H1 (cell line): ENCODE results near the gene ABHD6. TPM values are rescaled to one million over a fixed set of nuclear protein-coding genes. Genes with fewer than 3 reads are reported as not detected.

Experiments
- CTCF ChIA-PET: fragments of 300-600 bp; sonication (Branson Sonifier 250); formaldehyde crosslinking; loops from one replicate; lab custom pipeline; 2021; ENCODE audit not compliant: partially characterized antibody; lab: Charles Lee
- POLR2A ChIA-PET: fragments of 300-600 bp; sonication (Branson Sonifier 250); formaldehyde crosslinking; loops from one replicate; lab custom pipeline; 2021; ENCODE audit warnings: inconsistent platforms; ENCODE audit not compliant: partially characterized antibody; lab: Charles Lee
- DNase-seq, 2 experiments: peaks; one replicate each; pipeline versions ENCODE4 v3.0.0 to v3.0.0-alpha.2; 2010 to 2022; ENCODE audit warnings: low spot score in 2 of 2, low read depth in 1 of 2, mixed read lengths in 1 of 2
- FAIRE-seq: peaks from 2 replicates; lab custom pipeline; 2011; peaks lifted over from hg19 to GRCh38; lab: Jason Lieb, UNC
- H2AFZ ChIP-seq: 2 replicates; pipeline ENCODE4 v1.8.1; 2012; ENCODE audit warnings: low read length, inconsistent platforms
- H2AK5ac ChIP-seq: 2 replicates; pipeline ENCODE4 v1.6.1; 2013; ENCODE audit warnings: low read depth, low read length
- H2BK120ac ChIP-seq: replicated peaks from 2 replicates; pipeline ENCODE3; 2013; ENCODE audit warnings: low read depth, low read length, inconsistent platforms
- H2BK12ac ChIP-seq: 2 replicates; pipeline ENCODE4 v1.6.1; 2013; ENCODE audit warnings: low read depth, low read length
- H2BK15ac ChIP-seq: 2 replicates; pipeline ENCODE4 v1.6.1; 2013; ENCODE audit warnings: low read length
- H2BK20ac ChIP-seq: 2 replicates; pipeline ENCODE4 v1.6.1; 2013; ENCODE audit warnings: low read length
- H2BK5ac ChIP-seq: 2 replicates; pipeline ENCODE4 v1.6.1; 2013; ENCODE audit warnings: low read depth, low read length
- H3K14ac ChIP-seq: 2 replicates; pipeline ENCODE4 v1.6.1; 2013; ENCODE audit warnings: inconsistent platforms; ENCODE audit not compliant: insufficient read length
- H3K18ac ChIP-seq: 2 replicates; pipeline ENCODE4 v1.6.1; 2013; ENCODE audit warnings: low read length; ENCODE audit errors: extremely low read depth
- H3K23ac ChIP-seq: 2 replicates; pipeline ENCODE4 v1.6.1; 2013; ENCODE audit warnings: inconsistent platforms; ENCODE audit not compliant: insufficient read length
- H3K23me2 ChIP-seq: 2 replicates; pipeline ENCODE4 v1.6.1; 2013; ENCODE audit warnings: low read depth, low read length
- H3K27ac ChIP-seq: 2 replicates; pipeline ENCODE4 v1.6.1; 2011; ENCODE audit warnings: low read depth, low read length, inconsistent platforms
- H3K27me3 ChIP-seq, 4 experiments: replicated peaks in 1 of 4; 1 replicate in 1 of 4; 2 replicates in 3 of 4; pipeline versions ENCODE4 v1.6.1 to v1.8.1; 2011 to 2013; ENCODE audit warnings: low read length in 3 of 4, mild to moderate bottlenecking in 3 of 4, inconsistent platforms in 2 of 4, mixed read lengths in 2 of 4, moderate library complexity in 1 of 4; ENCODE audit not compliant: control insufficient read depth in 3 of 4, insufficient read depth in 3 of 4; ENCODE audit errors: extremely low read depth in 1 of 4
- H3K36me3 ChIP-seq, 4 experiments: 2 replicates each; pipeline versions ENCODE4 v1.6.1 to v1.8.1; 2011 to 2013; ENCODE audit warnings: mild to moderate bottlenecking in 4 of 4, low read length in 3 of 4, moderate library complexity in 2 of 4, control low read depth in 1 of 4, inconsistent platforms in 1 of 4; ENCODE audit not compliant: insufficient read depth in 4 of 4, control insufficient read depth in 2 of 4
- H3K4ac ChIP-seq: replicated peaks from 2 replicates; pipeline ENCODE3; 2013; ENCODE audit warnings: low read length, low read depth, mixed read lengths, inconsistent platforms; ENCODE audit not compliant: insufficient read length
- H3K4me1 ChIP-seq, 4 experiments: replicated peaks in 1 of 4; 1 replicate in 1 of 4; 2 replicates in 3 of 4; pipeline versions ENCODE4 v1.6.1 to v1.8.1; 2011 to 2013; ENCODE audit warnings: low read length in 3 of 4, inconsistent platforms in 2 of 4, mixed read lengths in 1 of 4; ENCODE audit not compliant: insufficient read depth in 4 of 4, control insufficient read depth in 3 of 4
- H3K4me2 ChIP-seq, 2 experiments: 2 replicates each; pipeline versions ENCODE4 v1.6.1 to v1.8.1; 2011 to 2013; ENCODE audit warnings: low read depth in 2 of 2, low read length in 2 of 2, control low read depth in 1 of 2, inconsistent platforms in 1 of 2, mild to moderate bottlenecking in 1 of 2; ENCODE audit not compliant: insufficient read depth in 1 of 2
- H3K4me3 ChIP-seq, 4 experiments: fragments of 200-600, 300-600 bp in 1 of 4; sonication (generic), shearing (Covaris generic), sonication (Bioruptor Twin) in 1 of 4; 2 replicates each; pipeline versions ENCODE4 v1.5.1 to v1.8.1; 2011 to 2016; ENCODE audit warnings: low read length in 4 of 4, low read depth in 3 of 4, control low read depth in 2 of 4, inconsistent platforms in 2 of 4, mild to moderate bottlenecking in 2 of 4, mixed read lengths in 1 of 4, moderate library complexity in 1 of 4; ENCODE audit not compliant: insufficient read depth in 2 of 4; ENCODE audit errors: extremely low read depth in 1 of 4
- H3K56ac ChIP-seq: replicated peaks from 2 replicates; pipeline ENCODE3; 2013; ENCODE audit warnings: low read depth, mild to moderate bottlenecking, mixed read lengths, low read length, inconsistent platforms; ENCODE audit not compliant: insufficient read length
- H3K79me1 ChIP-seq: 2 replicates; pipeline ENCODE4 v1.6.1; 2013; ENCODE audit warnings: low read depth, low read length, control low read depth
- H3K79me2 ChIP-seq, 2 experiments: 2 replicates each; pipeline versions ENCODE4 v1.6.1 to v1.8.1; 2012 to 2013; ENCODE audit warnings: low read length in 2 of 2, mild to moderate bottlenecking in 2 of 2, inconsistent platforms in 1 of 2; ENCODE audit not compliant: insufficient read depth in 2 of 2, control insufficient read depth in 1 of 2
- H3K9ac ChIP-seq, 4 experiments: replicated peaks in 1 of 4; 1 replicate in 1 of 4; 2 replicates in 3 of 4; pipeline versions ENCODE4 v1.6.1 to v1.8.1; 2011 to 2013; ENCODE audit warnings: low read depth in 3 of 4, low read length in 3 of 4, control low read depth in 2 of 4, mild to moderate bottlenecking in 2 of 4, moderate library complexity in 2 of 4, inconsistent platforms in 1 of 4; ENCODE audit errors: extremely low read depth in 1 of 4
- H3K9me3 ChIP-seq, 2 experiments: 2 replicates each; pipeline versions ENCODE4 v1.6.1 to v1.8.1; 2012 to 2013; ENCODE audit warnings: mild to moderate bottlenecking in 2 of 2, moderate library complexity in 2 of 2, control low read depth in 1 of 2, inconsistent platforms in 1 of 2, low read depth in 1 of 2, low read length in 1 of 2, mixed read lengths in 1 of 2; ENCODE audit not compliant: insufficient read depth in 2 of 2
- H4K20me1 ChIP-seq, 2 experiments: replicated peaks in 1 of 2; 2 replicates each; pipeline versions ENCODE3 to v1.8.1; 2011 to 2013; ENCODE audit warnings: inconsistent platforms in 2 of 2, low read length in 2 of 2, mild to moderate bottlenecking in 1 of 2; ENCODE audit not compliant: insufficient read depth in 2 of 2, control insufficient read depth in 1 of 2
- H4K5ac ChIP-seq: 2 replicates; pipeline ENCODE4 v1.6.1; 2013; ENCODE audit warnings: low read length, low read depth, mixed read lengths, inconsistent platforms; ENCODE audit not compliant: insufficient read length
- H4K8ac ChIP-seq: 2 replicates; pipeline ENCODE4 v1.8.0; 2013; ENCODE audit warnings: mild to moderate bottlenecking, moderate library complexity, low read length, inconsistent platforms; ENCODE audit not compliant: insufficient read depth; ENCODE audit errors: extremely low read depth
- H4K91ac ChIP-seq: replicated peaks from 2 replicates; pipeline ENCODE3; 2013; ENCODE audit warnings: low read length, mixed read lengths, inconsistent platforms; ENCODE audit not compliant: insufficient read length
- JUN ChIP-seq: IDR thresholded peaks from 2 replicates; pipeline ENCODE4 v1.6.1; 2011; ENCODE audit warnings: low read depth, mild to moderate bottlenecking, improper control_type of control experiment, low read length
- NRF1 ChIP-seq: IDR thresholded peaks from 2 replicates; pipeline ENCODE4 v1.6.1; 2011; ENCODE audit warnings: mild to moderate bottlenecking, low read depth, low read length, improper control_type of control experiment
- RAD21 ChIP-seq, 2 experiments: IDR thresholded peaks in 1 of 2; conservative IDR thresholded peaks in 1 of 2; 2 replicates each; pipeline ENCODE4 v1.6.1; 2011; ENCODE audit warnings: low read depth in 2 of 2, low read length in 2 of 2, improper control_type of control experiment in 1 of 2, inconsistent platforms in 1 of 2, mild to moderate bottlenecking in 1 of 2, moderate library complexity in 1 of 2
- RNF2 ChIP-seq: fragments of 200-900, 300-1000 bp; sonication (generic); IDR thresholded peaks from 2 replicates; pipeline ENCODE4 v1.7.1; 2016; ENCODE audit warnings: borderline replicate concordance, low read depth, mild to moderate bottlenecking, antibody characterized with exemption, low read length; ENCODE audit not compliant: poor library complexity, severe bottlenecking; ENCODE audit errors: missing control alignments
- RXRA ChIP-seq: IDR thresholded peaks from 2 replicates; pipeline ENCODE4 v1.6.1; 2011; ENCODE audit warnings: low read depth, mild to moderate bottlenecking, low read length, moderate library complexity; ENCODE audit not compliant: insufficient read depth
- SAP30 ChIP-seq: fragments of 300-600 bp; sonication (generic); IDR thresholded peaks from 2 replicates; pipeline ENCODE4 v1.7.1; 2012; ENCODE audit warnings: low read length, moderate library complexity, mild to moderate bottlenecking, inconsistent platforms; ENCODE audit not compliant: insufficient read depth, insufficient replicate concordance
- SIRT6 ChIP-seq: IDR thresholded peaks from one replicate; pipeline ENCODE4 v1.7.1; 2012; ENCODE audit warnings: low read length, inconsistent platforms
- WGBS, 2 experiments: shearing (Covaris generic) in 1 of 2; methylation state at CpG; one replicate each; pipeline versions ENCODE4 v1.1.6 to v1.1.7; 2013 to 2015; ENCODE audit warnings: low lambda C conversion rate in 2 of 2, mixed read lengths in 2 of 2, inconsistent platforms in 1 of 2, low coverage in 1 of 2, missing lambda C conversion rate in 1 of 2; ENCODE audit not compliant: insufficient replicate concordance in 2 of 2, insufficient coverage in 1 of 2, insufficient read length in 1 of 2; ENCODE audit errors: extremely low coverage in 1 of 2, missing lambda C conversion rate in 1 of 2; 5-methylcytosine and 5-hydroxymethylcytosine counted together
- polyA plus RNA-seq, 7 experiments: library from polyadenylated mRNA; depleted of rRNA in 3 of 7; stranded (reverse) in 5 of 7; unstranded in 2 of 7; fragments of >200 nt in 5 of 7; fragments of 200-250 nt in 2 of 7; gene quantifications; 1 replicate in 5 of 7; 2 replicates in 1 of 7; 4 replicates in 1 of 7; pipeline versions ENCODE4 v1.2.1 to v1.2.3, GENCODE V29; 2011 to 2013; ENCODE audit warnings: missing spikeins in 2 of 7, mixed read lengths in 2 of 7
- total RNA-seq: library from RNA; stranded (reverse); fragmentation: NEBNext Ultra II Directional; extraction: Animal tissue kit (Norgen Biotek cat#: 25700); gene quantifications from 2 replicates; pipeline ENCODE4 v1.2.1, GENCODE V29; 2021
- TF ChIP-seq, protein P1 (sequence below): IDR thresholded peaks from 2 replicates; pipeline ENCODE4 v1.6.1; 2012; ENCODE audit warnings: inconsistent platforms

Gene ABHD6
- total and polyA plus RNA-seq, 2 of the 8 experiments (the other 6 are each of a cell fraction or from before 2014, with no cell fraction given): 5.9 to 6.6 TPM

DNA sequence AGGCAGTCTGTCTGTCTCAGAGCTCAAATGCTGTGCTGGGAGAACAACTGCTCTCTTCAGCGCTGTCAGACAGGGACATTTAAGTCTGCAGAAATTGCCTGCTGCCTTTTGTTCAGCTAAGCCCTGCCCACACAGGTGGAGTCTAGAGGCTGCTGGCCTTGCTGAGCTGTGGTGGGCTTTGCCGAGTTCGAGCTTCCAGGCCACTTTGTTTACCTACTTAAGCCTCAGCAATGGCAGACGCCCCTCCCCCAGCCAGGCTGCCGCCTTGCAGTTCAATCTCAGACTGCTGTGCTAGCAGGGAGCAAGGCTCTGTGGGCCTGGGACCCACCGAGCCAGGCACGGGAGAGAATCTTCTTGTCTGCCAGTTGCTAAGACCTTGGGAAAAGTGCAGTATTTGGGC lies 43.5 kb downstream of the ABHD6 start:
- no peak overlapping the region for H3K23ac ChIP-seq
- POLR2A ChIA-PET: interaction anchor here (3.2 kb wide), 1 partner anchor 25 kb away, joined by 11 read pairs; the partner anchor contains the start of genes HTD2 and RPP14
- no peak for FAIRE-seq

More for the DNA sequence above, 43.5 kb downstream of the ABHD6 start:
- Histone ChIP-seq H4K91ac (no peak overlapping the region), H2AFZ (no peak overlapping the region), H3K27me3 (no peaks in the 10 kb centered on the region), H3K27ac (no peak overlapping the region), H4K8ac (no peak overlapping the region), H3K4ac (no peak overlapping the region), H3K79me2 (no peaks in the 10 kb centered on the region), H2BK20ac (no peak overlapping the region), H4K5ac (no peak overlapping the region), H2BK15ac (no peak overlapping the region), H2AK5ac (no peak overlapping the region), H3K36me3 (no peaks in the 10 kb centered on the region), H2BK120ac (no peak overlapping the region), H3K9ac (no peak overlapping the region), H4K20me1 (no peaks in the 10 kb centered on the region), H3K9me3 (no peaks in the 10 kb centered on the region; a peak in 1 of 4 replicates), H2BK12ac (no peak overlapping the region), H3K23me2 (no peaks in the 10 kb centered on the region; the same call in 1 of the 2 replicates), H2BK5ac (no peak overlapping the region), H3K56ac (no peak overlapping the region), H3K79me1 (no peaks in the 10 kb centered on the region), H3K4me2 (no peak overlapping the region), H3K18ac (no peak overlapping the region), H3K4me3 (no peak overlapping the region), H3K14ac (no peak overlapping the region), H3K4me1 (no peaks in the 10 kb centered on the region; a peak in 1 of 7 replicates)
- DNase-seq: no peak
- WGBS, 2 experiments: 70% methylated on average over 7 of the region's 7 CpGs; no CpG with 5 or more reads in 1 of the 2 experiments
- CTCF ChIA-PET: interaction anchor here (0.9 to 1.1 kb wide), 3 partner anchors 10 to 93 kb away, joined by 3 to 6 read pairs (median 4); no protein-coding TSS in a partner anchor
- no peak for TF ChIP-seq SAP30
- no peak for TF ChIP-seq RXRA
- TF ChIP-seq RNF2: no peak
- TF ChIP-seq SIRT6: no peak
- TF ChIP-seq RAD21 (IDR thresholded peaks at IDR 0.05 in 1 of 2, conservative IDR thresholded peaks at IDR 0.05 in 1 of 2; ENCODE audit: low read depth in 2 of 2, low read length in 2 of 2): no peak
- TF ChIP-seq, protein P1, sequence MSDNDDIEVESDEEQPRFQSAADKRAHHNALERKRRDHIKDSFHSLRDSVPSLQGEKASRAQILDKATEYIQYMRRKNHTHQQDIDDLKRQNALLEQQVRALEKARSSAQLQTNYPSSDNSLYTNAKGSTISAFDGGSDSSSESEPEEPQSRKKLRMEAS: no peak
- no peak for TF ChIP-seq JUN
- TF ChIP-seq NRF1: no peak
